ENCODE measurements around the gene HCRTR1.

HCRTR1 gene

DNA sequence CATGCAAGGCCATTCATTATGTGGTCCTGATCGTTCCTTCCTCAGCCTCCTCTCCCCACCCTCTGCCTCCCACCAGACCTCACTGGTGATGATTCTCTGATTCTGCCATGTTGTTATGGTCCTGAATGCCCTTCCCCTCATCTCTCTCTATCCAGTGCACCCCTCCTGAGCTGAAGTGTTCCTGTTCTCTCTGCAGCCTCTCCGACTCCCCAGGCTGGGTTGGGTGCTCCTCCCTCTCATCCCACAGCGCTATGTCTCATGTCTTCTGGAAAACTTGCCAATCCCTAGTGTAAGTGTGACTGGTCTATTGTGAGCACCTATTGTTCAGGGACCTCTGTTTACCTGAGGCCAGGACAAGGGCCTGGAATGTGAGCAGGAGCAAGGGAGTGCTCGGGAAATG, 38.3 kb downstream of the HCRTR1 start:
- H3K27me3 ChIP-seq (ENCODE audit: control insufficient read depth in 5 of 5, insufficient read depth in 4 of 5, low read length in 5 of 5) = no peaks in the 10 kb centered on the region
- H3K36me3 ChIP-seq (ENCODE audit: control insufficient read depth in 5 of 5, insufficient read depth in 5 of 5, low read length in 5 of 5) = peaks cover 0 to 34% (median 11%) of the 10 kb centered on the region in 5 donors
- no peak overlapping the region for H3K27ac ChIP-seq (ENCODE audit: low read depth, low read length)
- no peak overlapping the region for H3K4me3 ChIP-seq (ENCODE audit: low read depth in 1 of 5, low read length in 5 of 5)
- H3K9me3 ChIP-seq (ENCODE audit: control insufficient read depth in 5 of 5, low read length in 5 of 5) = no peaks in the 10 kb centered on the region
- no peak overlapping the region for H3K9ac ChIP-seq (ENCODE audit: low read length in 5 of 5)
- peaks cover 0 to 4% (median 0%) of the 10 kb centered on the region in 5 donors for H3K4me1 ChIP-seq (ENCODE audit: control insufficient read depth in 5 of 5, insufficient read depth in 5 of 5, low read length in 5 of 5)

DNA sequence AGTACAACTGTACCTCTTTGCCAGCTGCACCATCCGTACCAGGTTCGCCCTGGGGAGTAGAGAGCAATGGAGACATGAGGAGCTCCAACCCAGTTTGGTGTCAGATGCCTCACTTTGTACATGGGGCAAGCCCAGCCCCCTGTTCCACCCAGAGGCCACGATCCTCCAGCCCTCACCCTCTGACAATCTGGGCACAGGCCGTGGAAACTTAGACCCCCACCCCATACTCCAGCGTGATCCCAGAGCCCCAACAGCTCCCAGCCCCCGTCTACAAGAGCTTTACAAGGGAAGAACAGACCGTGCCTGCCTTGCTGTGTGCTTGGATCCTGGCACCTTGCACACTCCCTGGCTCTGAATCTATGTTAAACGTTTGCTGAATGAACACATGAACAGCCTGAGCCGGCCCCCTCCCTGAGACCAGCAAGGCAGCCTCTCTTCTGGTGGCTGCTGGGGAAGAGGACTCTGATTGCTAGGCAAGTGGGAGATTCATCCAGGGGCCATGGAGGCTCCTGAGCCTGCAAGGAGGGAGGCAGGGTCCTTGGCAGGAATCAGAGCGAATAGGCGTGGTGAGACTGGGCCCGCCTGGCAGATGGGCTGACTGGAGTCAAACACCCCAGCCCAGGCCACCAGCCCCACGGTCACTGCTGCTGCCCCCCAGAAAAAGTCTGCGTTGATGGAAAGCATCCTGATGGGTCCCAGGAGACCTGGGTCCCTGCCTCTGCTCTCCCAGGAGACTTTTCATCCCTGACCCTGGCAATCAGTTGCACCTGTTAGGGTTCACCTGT, 39.7 kb downstream of the HCRTR1 start:
- H3K36me3 ChIP-seq (ENCODE audit: control insufficient read depth in 5 of 5, insufficient read depth in 5 of 5, low read length in 5 of 5) = peaks cover 0 to 34% (median 15%) of the 10 kb centered on the region in 5 donors
- no peak overlapping the region for H3K4me3 ChIP-seq (ENCODE audit: low read depth in 1 of 5, low read length in 5 of 5)
- H3K27me3 ChIP-seq (ENCODE audit: control insufficient read depth in 5 of 5, insufficient read depth in 4 of 5, low read length in 5 of 5) = no peaks in the 10 kb centered on the region
- H3K27ac ChIP-seq (ENCODE audit: low read depth, low read length) = no peak overlapping the region
- H3K9ac ChIP-seq (ENCODE audit: low read length in 5 of 5) = no peak overlapping the region
- H3K9me3 ChIP-seq (ENCODE audit: control insufficient read depth in 5 of 5, low read length in 5 of 5) = no peaks in the 10 kb centered on the region
- no peaks in the 10 kb centered on the region for H3K4me1 ChIP-seq (ENCODE audit: control insufficient read depth in 5 of 5, insufficient read depth in 5 of 5, low read length in 5 of 5)

DNA sequence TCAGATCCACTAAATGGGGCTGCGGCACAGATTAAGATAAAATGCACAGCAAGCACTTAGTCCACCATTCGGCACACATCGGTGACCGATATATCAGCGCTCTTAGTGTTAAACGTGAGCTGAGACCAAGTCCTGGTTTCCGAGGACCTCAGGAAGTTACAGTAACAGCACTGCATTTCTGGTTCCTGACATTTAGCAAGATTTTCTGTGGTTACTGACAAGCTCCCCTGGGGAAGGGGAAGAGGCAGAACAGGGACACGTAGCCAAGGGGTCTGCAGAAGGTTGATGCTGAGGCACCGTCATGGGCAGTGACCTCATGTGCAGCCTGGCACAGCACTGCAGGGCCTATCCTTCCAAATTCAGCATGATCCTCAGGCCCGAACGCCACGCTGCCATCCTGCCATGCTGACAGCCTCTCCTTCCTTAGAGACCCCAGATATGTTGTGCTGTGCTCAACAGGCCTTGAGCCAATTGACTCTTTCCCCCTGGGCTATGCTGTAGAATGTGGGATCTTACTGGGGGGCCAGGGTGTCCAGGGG, 40.6 kb downstream of the HCRTR1 start:
- H3K27ac ChIP-seq (ENCODE audit: low read depth, low read length) = no peak overlapping the region
- H3K36me3 ChIP-seq (ENCODE audit: control insufficient read depth in 5 of 5, insufficient read depth in 5 of 5, low read length in 5 of 5) = peaks cover 0 to 29% (median 15%) of the 10 kb centered on the region in 5 donors
- H3K4me3 ChIP-seq (ENCODE audit: low read depth in 1 of 5, low read length in 5 of 5) = no peak overlapping the region
- no peaks in the 10 kb centered on the region for H3K27me3 ChIP-seq (ENCODE audit: control insufficient read depth in 5 of 5, insufficient read depth in 4 of 5, low read length in 5 of 5)
- H3K4me1 ChIP-seq (ENCODE audit: control insufficient read depth in 5 of 5, insufficient read depth in 5 of 5, low read length in 5 of 5) = no peaks in the 10 kb centered on the region
- no peaks in the 10 kb centered on the region for H3K9me3 ChIP-seq (ENCODE audit: control insufficient read depth in 5 of 5, low read length in 5 of 5)
- no peak overlapping the region for H3K9ac ChIP-seq (ENCODE audit: low read length in 5 of 5)

DNA sequence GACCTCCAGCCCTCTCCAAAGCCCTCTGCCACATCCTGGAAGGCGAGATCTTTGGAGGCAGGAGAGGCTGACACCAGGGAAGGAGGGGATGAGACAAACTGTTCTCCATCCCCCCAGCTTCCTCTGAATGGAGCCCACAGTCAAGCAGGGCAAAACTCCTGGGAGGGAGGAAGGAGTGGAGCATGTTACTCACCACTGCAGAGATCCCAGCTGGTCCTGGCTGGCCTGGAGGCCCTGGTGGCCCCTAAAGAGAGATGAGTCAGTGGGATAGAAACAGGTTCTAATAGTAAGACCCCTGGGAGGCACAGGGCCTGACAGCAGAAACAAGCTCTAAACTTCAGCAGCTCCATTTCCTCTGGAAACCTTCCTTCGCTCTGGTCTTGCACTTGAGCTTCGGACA, 41.2 kb downstream of the HCRTR1 start:
- H3K4me3 ChIP-seq (ENCODE audit: low read depth in 1 of 5, low read length in 5 of 5) = no peak overlapping the region
- no peaks in the 10 kb centered on the region for H3K4me1 ChIP-seq (ENCODE audit: control insufficient read depth in 5 of 5, insufficient read depth in 5 of 5, low read length in 5 of 5)
- H3K27ac ChIP-seq (ENCODE audit: low read depth, low read length) = no peak overlapping the region
- peaks cover 0 to 24% (median 12%) of the 10 kb centered on the region in 5 donors for H3K36me3 ChIP-seq (ENCODE audit: control insufficient read depth in 5 of 5, insufficient read depth in 5 of 5, low read length in 5 of 5)
- no peak overlapping the region for H3K9ac ChIP-seq (ENCODE audit: low read length in 5 of 5)
- no peaks in the 10 kb centered on the region for H3K27me3 ChIP-seq (ENCODE audit: control insufficient read depth in 5 of 5, insufficient read depth in 4 of 5, low read length in 5 of 5)
- no peaks in the 10 kb centered on the region for H3K9me3 ChIP-seq (ENCODE audit: control insufficient read depth in 5 of 5, low read length in 5 of 5)

DNA sequence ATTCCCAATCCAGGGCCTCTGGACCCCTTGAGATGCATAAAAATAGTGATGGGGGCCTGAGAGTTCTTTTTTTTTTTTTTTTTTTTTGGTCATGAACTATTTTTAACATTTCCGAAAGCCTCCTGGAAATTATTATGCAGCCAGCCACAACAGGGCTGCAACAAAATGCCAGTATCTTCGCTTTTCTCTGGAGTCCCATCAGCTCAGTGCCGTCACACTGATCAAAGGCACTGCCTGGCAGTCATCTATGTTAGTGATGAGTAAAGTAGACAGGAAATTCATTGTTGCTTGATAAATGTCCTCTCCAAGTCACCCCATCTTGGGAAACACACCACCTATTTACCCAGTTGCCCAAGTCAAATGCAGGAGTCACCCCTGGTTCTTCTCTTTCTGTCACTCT, 42.4 kb downstream of the HCRTR1 start:
- H3K4me3 ChIP-seq (ENCODE audit: low read depth in 1 of 5, low read length in 5 of 5) = no peak overlapping the region
- H3K27ac ChIP-seq (ENCODE audit: low read depth, low read length) = no peak overlapping the region
- H3K9ac ChIP-seq (ENCODE audit: low read length in 5 of 5) = no peak overlapping the region
- H3K9me3 ChIP-seq (ENCODE audit: control insufficient read depth in 5 of 5, low read length in 5 of 5) = no peaks in the 10 kb centered on the region
- no peaks in the 10 kb centered on the region for H3K4me1 ChIP-seq (ENCODE audit: control insufficient read depth in 5 of 5, insufficient read depth in 5 of 5, low read length in 5 of 5)
- peaks cover 0 to 21% (median 12%) of the 10 kb centered on the region in 5 donors for H3K36me3 ChIP-seq (ENCODE audit: control insufficient read depth in 5 of 5, insufficient read depth in 5 of 5, low read length in 5 of 5)
- H3K27me3 ChIP-seq (ENCODE audit: control insufficient read depth in 5 of 5, insufficient read depth in 4 of 5, low read length in 5 of 5) = no peaks in the 10 kb centered on the region

DNA sequence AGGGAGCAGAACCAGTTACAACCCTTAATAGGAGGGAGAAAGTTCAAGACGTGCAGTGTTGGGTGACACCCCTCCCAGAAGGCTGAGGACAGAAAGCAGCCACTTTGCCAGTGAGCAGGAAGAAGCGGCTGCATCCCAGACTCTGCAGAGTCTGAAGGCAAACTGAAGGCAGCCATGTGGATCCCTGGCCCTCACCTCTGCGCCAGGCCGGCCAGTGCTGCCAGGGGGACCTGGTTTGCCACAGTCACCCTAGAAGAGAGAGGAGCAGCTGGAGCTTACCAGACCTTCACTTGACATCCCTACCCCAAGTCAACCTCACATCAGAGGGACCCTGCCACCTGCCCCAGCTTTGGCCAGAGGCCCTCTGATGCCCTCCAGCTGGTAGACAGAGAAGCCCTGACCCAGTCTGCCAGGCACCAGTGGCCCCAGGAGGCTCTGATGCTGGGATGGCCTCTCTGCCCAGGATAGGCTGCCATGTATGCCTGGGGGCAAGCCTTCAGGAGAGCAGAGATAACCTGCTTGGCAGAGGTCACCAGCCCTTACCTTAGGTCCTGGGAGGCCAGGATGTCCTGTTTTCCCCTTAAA, 43.5 kb downstream of the HCRTR1 start:
- H3K9me3 ChIP-seq (ENCODE audit: control insufficient read depth in 5 of 5, low read length in 5 of 5) = no peaks in the 10 kb centered on the region
- no peak overlapping the region for H3K27ac ChIP-seq (ENCODE audit: low read depth, low read length)
- H3K27me3 ChIP-seq (ENCODE audit: control insufficient read depth in 5 of 5, insufficient read depth in 4 of 5, low read length in 5 of 5) = no peaks in the 10 kb centered on the region
- no peaks in the 10 kb centered on the region for H3K4me1 ChIP-seq (ENCODE audit: control insufficient read depth in 5 of 5, insufficient read depth in 5 of 5, low read length in 5 of 5)
- H3K36me3 ChIP-seq (ENCODE audit: control insufficient read depth in 5 of 5, insufficient read depth in 5 of 5, low read length in 5 of 5) = peaks cover 0 to 25% (median 12%) of the 10 kb centered on the region in 5 donors
- H3K4me3 ChIP-seq (ENCODE audit: low read depth in 1 of 5, low read length in 5 of 5) = no peak overlapping the region
- H3K9ac ChIP-seq (ENCODE audit: low read length in 5 of 5) = no peak overlapping the region

DNA sequence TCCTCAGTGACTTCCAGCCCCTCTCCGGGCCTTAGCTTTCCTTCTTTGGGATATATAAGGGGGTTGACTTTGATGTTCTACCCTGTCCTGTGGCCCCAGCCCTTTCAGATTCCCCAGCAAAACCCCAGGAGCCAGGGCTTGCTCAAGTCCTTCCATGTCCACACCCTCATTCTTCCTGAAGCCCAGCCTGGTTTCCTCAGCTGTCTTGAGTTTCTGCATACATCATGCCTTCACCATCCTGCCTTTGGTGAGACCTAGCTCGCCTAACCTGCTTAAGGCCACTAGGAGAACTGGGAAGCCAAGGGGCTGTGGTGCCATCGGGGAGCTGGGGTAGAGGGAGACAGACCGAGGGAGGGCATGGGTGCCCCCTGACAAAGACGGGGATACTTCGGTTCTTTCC, 44.4 kb downstream of the HCRTR1 start:
- Histone ChIP-seq H3K27me3 (ENCODE audit: control insufficient read depth in 5 of 5, insufficient read depth in 4 of 5, low read length in 5 of 5) (no peaks in the 10 kb centered on the region), H3K27ac (ENCODE audit: low read depth, low read length) (no peak overlapping the region), H3K36me3 (ENCODE audit: control insufficient read depth in 5 of 5, insufficient read depth in 5 of 5, low read length in 5 of 5) (peaks cover 0 to 21% (median 11%) of the 10 kb centered on the region in 5 donors), H3K4me3 (ENCODE audit: low read depth in 1 of 5, low read length in 5 of 5) (no peak overlapping the region), H3K4me1 (ENCODE audit: control insufficient read depth in 5 of 5, insufficient read depth in 5 of 5, low read length in 5 of 5) (peaks cover 0 to 6% (median 4%) of the 10 kb centered on the region in 5 donors), H3K9me3 (ENCODE audit: control insufficient read depth in 5 of 5, low read length in 5 of 5) (no peaks in the 10 kb centered on the region), H3K9ac (ENCODE audit: low read length in 5 of 5) (no peak overlapping the region)

DNA sequence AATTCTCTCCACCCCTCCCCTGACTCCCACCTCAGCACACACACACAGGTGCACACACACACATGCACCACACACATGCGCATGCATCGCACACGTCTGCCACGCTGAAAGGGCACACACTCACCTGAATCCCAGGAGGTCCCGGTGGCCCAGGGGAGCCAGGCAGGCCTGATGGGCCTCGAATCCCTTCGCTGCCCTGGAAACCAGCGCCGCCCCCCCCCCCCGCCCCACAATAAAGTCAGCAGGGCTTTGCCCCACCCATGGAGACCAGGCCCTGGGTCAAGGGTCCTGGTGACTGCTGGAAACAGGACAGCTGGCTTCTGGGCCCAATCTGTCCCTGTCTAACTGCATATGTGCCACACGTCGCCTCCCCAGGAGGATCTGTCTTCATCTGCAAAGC, 45.0 kb downstream of the HCRTR1 start:
- no peak overlapping the region for H3K27ac ChIP-seq (ENCODE audit: low read depth, low read length)
- peaks cover 0 to 21% (median 10%) of the 10 kb centered on the region in 5 donors for H3K36me3 ChIP-seq (ENCODE audit: control insufficient read depth in 5 of 5, insufficient read depth in 5 of 5, low read length in 5 of 5)
- H3K9ac ChIP-seq (ENCODE audit: low read length in 5 of 5) = no peak overlapping the region
- H3K27me3 ChIP-seq (ENCODE audit: control insufficient read depth in 5 of 5, insufficient read depth in 4 of 5, low read length in 5 of 5) = no peaks in the 10 kb centered on the region
- no peaks in the 10 kb centered on the region for H3K9me3 ChIP-seq (ENCODE audit: control insufficient read depth in 5 of 5, low read length in 5 of 5)
- no peak overlapping the region for H3K4me3 ChIP-seq (ENCODE audit: low read depth in 1 of 5, low read length in 5 of 5)
- H3K4me1 ChIP-seq (ENCODE audit: control insufficient read depth in 5 of 5, insufficient read depth in 5 of 5, low read length in 5 of 5) = peaks cover 0 to 8% (median 5%) of the 10 kb centered on the region in 5 donors

DNA sequence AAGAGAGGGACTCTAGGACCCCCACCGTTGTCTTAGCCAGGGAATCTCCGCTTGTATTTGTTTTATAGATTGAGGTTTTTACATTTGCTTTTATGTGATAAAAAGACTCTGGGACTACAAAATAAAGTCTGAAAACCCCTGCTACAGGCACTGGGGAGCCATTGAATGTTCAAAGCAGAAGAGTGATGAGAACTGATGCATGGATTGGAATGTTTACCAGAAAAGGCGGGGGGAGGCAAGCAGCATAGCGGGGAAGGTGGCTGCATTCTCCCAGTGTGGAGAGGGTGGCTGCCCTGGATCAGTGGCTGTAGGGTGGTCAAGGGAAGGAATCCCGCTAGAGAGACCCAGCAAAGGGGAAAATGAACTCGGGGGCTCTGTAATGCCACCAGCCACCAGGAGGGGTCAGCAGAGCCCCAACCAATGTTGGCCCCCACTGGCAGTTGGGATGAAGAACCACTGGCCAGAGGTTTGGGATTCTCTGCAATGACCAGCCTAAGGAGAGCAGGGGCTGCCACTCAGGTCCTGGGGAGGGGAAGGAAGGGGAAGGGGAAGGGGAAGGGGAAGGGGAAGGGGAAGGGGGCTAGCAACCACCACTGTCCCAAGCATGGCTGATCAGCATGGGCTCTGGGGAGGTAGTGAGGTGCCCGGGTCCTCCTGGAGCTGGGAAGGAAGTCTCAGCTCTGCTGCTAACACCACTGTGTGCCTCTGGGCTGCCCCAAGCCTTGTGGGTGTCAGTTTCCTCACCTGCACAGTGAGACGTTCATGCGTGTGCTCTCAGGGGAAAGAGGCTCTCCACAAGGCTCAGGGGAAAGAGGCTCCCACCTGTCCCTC, 46.3 kb downstream of the HCRTR1 start:
- peaks cover 0 to 8% (median 7%) of the 10 kb centered on the region in 5 donors for H3K36me3 ChIP-seq (ENCODE audit: control insufficient read depth in 5 of 5, insufficient read depth in 5 of 5, low read length in 5 of 5)

More for the DNA sequence above, 46.3 kb downstream of the HCRTR1 start:
- Histone ChIP-seq H3K27me3 (ENCODE audit: control insufficient read depth in 5 of 5, insufficient read depth in 4 of 5, low read length in 5 of 5) (peaks cover 0 to 2% (median 0%) of the 10 kb centered on the region in 5 donors), H3K4me3 (ENCODE audit: low read depth in 1 of 5, low read length in 5 of 5) (no peak overlapping the region), H3K27ac (ENCODE audit: low read depth, low read length) (no peak overlapping the region), H3K4me1 (ENCODE audit: control insufficient read depth in 5 of 5, insufficient read depth in 5 of 5, low read length in 5 of 5) (peaks cover 0 to 16% (median 5%) of the 10 kb centered on the region in 5 donors), H3K9ac (ENCODE audit: low read length in 5 of 5) (no peak overlapping the region), H3K9me3 (ENCODE audit: control insufficient read depth in 5 of 5, low read length in 5 of 5) (no peaks in the 10 kb centered on the region)
